GM12872 (cell line): Measurements from ENCODE around the gene ABHD6.
A peak's percentile ranks its signal among the peaks of the same experiment; 100 is the strongest.

Source experiments
- CTCF ChIP-seq: IDR thresholded peaks from 3 replicates; pipeline ENCODE4 v1.5.1; 2011; ENCODE audit warnings: low read depth, mild to moderate bottlenecking, low read length, moderate library complexity; ENCODE audit not compliant: insufficient read depth

ABHD6 gene

DNA sequence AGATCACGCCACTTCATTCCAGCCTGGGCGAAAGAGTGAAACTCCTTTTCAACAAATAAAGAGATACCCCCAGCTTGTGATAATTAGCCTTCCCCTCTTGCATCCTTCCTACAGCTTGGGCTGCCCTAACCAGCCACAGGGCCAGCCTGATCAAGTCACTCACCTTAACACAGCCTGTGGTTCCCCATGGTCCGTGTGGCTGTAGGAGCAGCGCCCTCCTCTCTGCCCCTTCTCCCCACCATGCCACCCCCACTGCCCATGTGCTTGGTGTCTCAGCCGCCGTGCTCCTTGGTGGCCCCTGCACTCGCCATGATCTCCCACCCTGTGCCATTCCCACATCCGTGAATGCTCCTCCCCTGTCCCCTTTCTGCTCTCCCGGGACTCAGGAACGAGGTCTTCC, 55.3 kb downstream of the ABHD6 start:
- TF ChIP-seq CTCF, result no peak

DNA sequence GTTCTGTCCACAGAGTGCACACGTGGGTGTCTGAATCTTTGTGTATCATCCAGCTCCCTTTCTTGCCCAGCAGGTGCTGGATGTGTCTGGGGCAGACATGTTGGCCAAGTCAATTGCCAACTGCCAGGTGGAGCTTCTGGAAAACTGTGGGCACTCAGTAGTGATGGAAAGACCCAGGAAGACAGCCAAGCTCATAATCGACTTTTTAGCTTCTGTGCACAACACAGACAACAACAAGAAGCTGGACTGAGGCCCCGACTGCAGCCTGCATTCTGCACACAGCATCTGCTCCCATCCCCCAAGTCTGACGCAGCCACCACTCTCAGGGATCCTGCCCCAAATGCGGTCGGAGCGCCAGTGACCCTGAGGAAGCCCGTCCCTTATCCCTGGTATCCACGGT, 55.9 kb downstream of the ABHD6 start:
- no peak for TF ChIP-seq CTCF

DNA sequence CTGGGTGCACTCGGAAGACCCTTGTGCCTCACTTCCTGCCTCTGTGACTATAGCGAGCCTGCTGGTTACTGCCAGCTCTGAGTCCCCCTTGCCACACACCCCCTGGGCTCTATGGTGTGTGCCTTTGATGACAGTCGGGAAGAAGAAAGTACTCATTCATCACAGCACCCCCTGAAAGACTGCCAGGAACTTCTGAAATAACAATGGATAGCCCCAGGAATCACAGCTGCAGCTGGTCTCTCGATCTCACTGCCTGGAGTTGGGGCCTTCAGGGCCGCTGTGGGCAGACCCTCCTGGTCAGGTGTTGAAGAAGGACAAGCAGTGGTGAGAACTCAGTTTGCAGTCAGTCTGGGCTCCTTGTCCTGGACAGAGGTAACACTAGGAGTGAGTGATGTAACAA, 58.7 kb downstream of the ABHD6 start:
- no peak for TF ChIP-seq CTCF

DNA sequence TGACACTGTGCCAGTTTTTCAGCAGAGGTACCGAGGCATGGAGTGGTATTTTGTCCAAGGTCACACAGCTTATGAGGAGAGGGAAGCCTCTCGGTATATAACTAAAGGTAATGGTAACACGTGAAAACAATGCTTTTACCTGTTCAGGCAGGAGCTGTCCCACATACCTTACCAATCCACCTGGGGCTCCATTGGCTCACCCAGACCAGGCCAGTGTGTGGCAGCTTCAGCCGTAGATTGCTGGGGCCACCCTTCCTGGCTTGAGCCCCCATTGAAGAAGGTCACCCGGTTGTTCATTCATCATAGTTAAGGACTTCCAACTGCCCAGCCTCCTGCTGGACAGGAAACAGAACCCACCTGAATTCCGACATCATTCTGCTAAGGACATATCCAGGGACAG, 59.3 kb downstream of the ABHD6 start:
- TF ChIP-seq CTCF, result no peak

GRCh38 chr3:58298190-58298589, 60.6 kb downstream of the ABHD6 start:
- TF ChIP-seq CTCF, result no peak

- no peak for TF ChIP-seq CTCF
Measured at GRCh38 chr3:58299075-58299474, 61.5 kb downstream of the ABHD6 start.

GRCh38 chr3:58299839-58300516, 62.4 kb downstream of the ABHD6 start:
- TF ChIP-seq CTCF, result peak; percentile 48; the same call in 2 of the 3 replicates
